ENCODE data around the gene DMAP1. TPM values are rescaled to one million over a fixed set of nuclear protein-coding genes. Genes with fewer than 3 reads are reported as not detected.

Gene DMAP1
- total and polyA plus RNA-seq, 2 of the 8 experiments (the other 6 are each of a cell fraction or from before 2014, with no cell fraction given), result 36.4 to 42.4 TPM

DNA sequence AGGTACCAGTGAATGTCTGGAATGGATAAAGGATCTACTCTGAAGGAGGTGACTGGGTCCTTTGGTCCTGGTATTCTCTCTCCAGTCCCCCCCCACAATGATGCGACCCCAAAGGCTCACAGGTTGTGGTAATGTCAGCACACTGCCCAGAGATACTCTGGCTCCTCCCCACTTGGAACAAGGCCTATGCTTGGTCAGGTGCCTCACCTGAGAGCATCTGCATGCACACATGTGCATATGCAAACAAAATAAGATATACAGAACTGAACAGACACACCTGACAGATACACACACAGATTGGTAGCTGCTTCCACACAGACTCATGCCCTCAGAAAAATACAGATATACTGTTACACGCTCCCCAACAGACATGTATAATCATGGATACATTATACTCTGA, 33.5 kb downstream of the DMAP1 start:
- no peaks in the 10 kb centered on the region for H3K79me2 ChIP-seq (ENCODE audit: control insufficient read depth in 1 of 2, insufficient read depth in 2 of 2, low read length in 2 of 2)
- no peak overlapping the region for H3K23ac ChIP-seq (ENCODE audit: insufficient read length)
- H2BK120ac ChIP-seq (replicated peaks; ENCODE audit: low read depth, low read length), result no peak overlapping the region
- H2BK5ac ChIP-seq (ENCODE audit: low read depth, low read length), result no peak overlapping the region
- no peak overlapping the region for H3K9ac ChIP-seq (replicated peaks in 1 of 4; ENCODE audit: extremely low read depth in 1 of 4, low read depth in 3 of 4, low read length in 3 of 4)
- H3K4me1 ChIP-seq (replicated peaks in 1 of 4; ENCODE audit: control insufficient read depth in 3 of 4, insufficient read depth in 4 of 4, low read length in 3 of 4), result peaks cover 0 to 2% (median 1%) of the 10 kb centered on the region in 4 experiments; a peak in 3 of 7 replicates
- DNase-seq (ENCODE audit: low read depth in 1 of 2, low spot score in 2 of 2), result no peak
- no peak overlapping the region for H4K5ac ChIP-seq (ENCODE audit: insufficient read length, low read depth, low read length)
- no peak overlapping the region for H3K4me2 ChIP-seq (ENCODE audit: insufficient read depth in 1 of 2, low read depth in 2 of 2, low read length in 2 of 2)
- no peak overlapping the region for H2BK12ac ChIP-seq (ENCODE audit: low read depth, low read length)
- no peak overlapping the region for H3K56ac ChIP-seq (replicated peaks; ENCODE audit: insufficient read length, low read depth, low read length)
- H3K23me2 ChIP-seq (ENCODE audit: low read depth, low read length), result no peaks in the 10 kb centered on the region; the same call in 1 of the 2 replicates
- H4K8ac ChIP-seq (ENCODE audit: extremely low read depth, insufficient read depth, low read length), result no peak overlapping the region
- no peak for FAIRE-seq
- no peaks in the 10 kb centered on the region for H4K20me1 ChIP-seq (replicated peaks in 1 of 2; ENCODE audit: control insufficient read depth in 1 of 2, insufficient read depth in 2 of 2, low read length in 2 of 2)
- CTCF ChIA-PET (ENCODE audit: partially characterized antibody), result interaction anchor here (0.6 to 4.2 kb wide), 7 partner anchors 9 to 224 kb away, joined by 3 to 20 read pairs (median 3); no protein-coding TSS in a partner anchor
- no peak overlapping the region for H2BK15ac ChIP-seq (ENCODE audit: low read length)
- H3K36me3 ChIP-seq (ENCODE audit: control insufficient read depth in 2 of 4, insufficient read depth in 4 of 4, low read length in 3 of 4), result 0 out of 8 replicates have a peak, but pooled peaks cover 0 to 3% (median 0%) of the 10 kb centered on the region in 4 experiments
- H3K4me3 ChIP-seq (ENCODE audit: extremely low read depth in 1 of 4, insufficient read depth in 2 of 4, low read depth in 3 of 4, low read length in 4 of 4), result no peak overlapping the region
- POLR2A ChIA-PET (ENCODE audit: partially characterized antibody), result no interaction called here
- no peak overlapping the region for H3K14ac ChIP-seq (ENCODE audit: insufficient read length)
- no peak overlapping the region for H3K27ac ChIP-seq (ENCODE audit: low read depth, low read length)
- no peak overlapping the region for H4K91ac ChIP-seq (replicated peaks; ENCODE audit: insufficient read length, low read length)
- H3K18ac ChIP-seq (ENCODE audit: extremely low read depth, low read length), result no peak overlapping the region
- H2AK5ac ChIP-seq (ENCODE audit: low read depth, low read length), result no peak overlapping the region
- no peaks in the 10 kb centered on the region for H3K27me3 ChIP-seq (replicated peaks in 1 of 4; ENCODE audit: control insufficient read depth in 3 of 4, extremely low read depth in 1 of 4, insufficient read depth in 3 of 4, low read length in 3 of 4)
- H3K9me3 ChIP-seq (ENCODE audit: insufficient read depth in 2 of 2, low read depth in 1 of 2, low read length in 1 of 2), result no peaks in the 10 kb centered on the region
- H3K79me1 ChIP-seq (ENCODE audit: low read depth, low read length), result peaks cover 2% of the 10 kb centered on the region
- no peak overlapping the region for H3K4ac ChIP-seq (replicated peaks; ENCODE audit: insufficient read length, low read depth, low read length)
- H2BK20ac ChIP-seq (ENCODE audit: low read length), result no peak overlapping the region
- H2AFZ ChIP-seq (ENCODE audit: low read length), result no peak overlapping the region
- 98% methylated on average over 2 of the region's 2 CpGs; no CpG with 5 or more reads in 1 of the 2 experiments for WGBS, 2 experiments (ENCODE audit: extremely low coverage in 1 of 2, insufficient coverage in 1 of 2, insufficient read length in 1 of 2, insufficient replicate concordance in 2 of 2, low coverage in 1 of 2, low lambda C conversion rate in 2 of 2, missing lambda C conversion rate in 1 of 2)
- TF ChIP-seq, protein P1, sequence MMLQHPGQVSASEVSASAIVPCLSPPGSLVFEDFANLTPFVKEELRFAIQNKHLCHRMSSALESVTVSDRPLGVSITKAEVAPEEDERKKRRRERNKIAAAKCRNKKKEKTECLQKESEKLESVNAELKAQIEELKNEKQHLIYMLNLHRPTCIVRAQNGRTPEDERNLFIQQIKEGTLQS (IDR thresholded peaks at IDR 0.05; ENCODE audit: insufficient read depth, low read depth, low read length), result no peak
- TF ChIP-seq KDM4A (IDR thresholded peaks at IDR 0.05; ENCODE audit: low read depth, low read length, severe bottlenecking) (no peak), POU5F1 (IDR thresholded peaks at IDR 0.05; ENCODE audit: low read depth, low read length) (no peak), JUN (IDR thresholded peaks at IDR 0.05; ENCODE audit: low read depth, low read length) (no peak), KDM5A (IDR thresholded peaks at IDR 0.05; ENCODE audit: low read length) (no peak), BRCA1 (IDR thresholded peaks at IDR 0.05; ENCODE audit: low read depth, low read length) (no peak), TEAD4 (IDR thresholded peaks at IDR 0.05; ENCODE audit: low read depth, low read length) (no peak), RBBP5 (IDR thresholded peaks at IDR 0.05; ENCODE audit: borderline replicate concordance, low read depth, low read length) (no peak), EGR1 (IDR thresholded peaks at IDR 0.05; ENCODE audit: borderline replicate concordance, low read depth, low read length) (no peak), BCL11A (IDR thresholded peaks at IDR 0.05; ENCODE audit: low read depth in 2 of 2, low read length in 2 of 2) (no peak), BACH1 (IDR thresholded peaks at IDR 0.05; ENCODE audit: low read length) (no peak)
- TF ChIP-seq, protein P2, sequence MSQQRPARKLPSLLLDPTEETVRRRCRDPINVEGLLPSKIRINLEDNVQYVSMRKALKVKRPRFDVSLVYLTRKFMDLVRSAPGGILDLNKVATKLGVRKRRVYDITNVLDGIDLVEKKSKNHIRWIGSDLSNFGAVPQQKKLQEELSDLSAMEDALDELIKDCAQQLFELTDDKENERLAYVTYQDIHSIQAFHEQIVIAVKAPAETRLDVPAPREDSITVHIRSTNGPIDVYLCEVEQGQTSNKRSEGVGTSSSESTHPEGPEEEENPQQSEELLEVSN (IDR thresholded peaks at IDR 0.05), result no peak

Measured in H1 (cell line).